Hematopoietic multipotent progenitor cell (in vitro differentiated cells): ENCODE measurements around the gene TEX101. TPM values are rescaled to one million over a fixed set of nuclear protein-coding genes. Genes with fewer than 3 reads are reported as not detected.
A peak's percentile ranks its signal among the peaks of the same experiment; 100 is the strongest.

Experiments
- DNase-seq, 3 donors: peaks; one replicate each; pipeline ENCODE4 v3.0.0-alpha.2; 2011 to 2015; ENCODE audit warnings: low read depth in 2 of 3, low spot score in 2 of 3
- total RNA-seq: library from RNA; depleted of rRNA; stranded (reverse); fragments of >200 nt; gene quantifications from one replicate; pipeline ENCODE4 v1.2.3, GENCODE V29; 2012

TEX101 gene
- total RNA-seq, 1 donor: not detected

DNA sequence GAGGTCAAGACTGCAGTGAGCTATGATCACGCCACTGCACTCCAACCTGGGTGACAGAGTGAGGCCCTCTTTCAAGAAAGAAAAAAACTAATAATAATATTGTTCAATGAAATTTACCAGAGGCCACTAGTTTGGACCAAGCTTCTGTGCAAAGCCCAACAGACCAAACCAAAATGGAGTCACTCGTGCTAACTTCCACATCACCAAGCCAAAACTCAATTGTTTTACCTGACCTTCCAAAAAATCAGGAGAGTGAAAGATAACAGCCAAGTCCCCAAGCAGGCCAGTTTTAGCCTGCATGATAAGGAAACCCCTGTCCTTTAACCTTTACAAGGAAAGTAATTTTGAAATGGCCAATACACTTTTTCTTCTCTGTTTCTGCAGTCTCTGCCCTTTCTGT lies 30.7 kb downstream of the TEX101 start:
- DNase-seq: no peak

DNA sequence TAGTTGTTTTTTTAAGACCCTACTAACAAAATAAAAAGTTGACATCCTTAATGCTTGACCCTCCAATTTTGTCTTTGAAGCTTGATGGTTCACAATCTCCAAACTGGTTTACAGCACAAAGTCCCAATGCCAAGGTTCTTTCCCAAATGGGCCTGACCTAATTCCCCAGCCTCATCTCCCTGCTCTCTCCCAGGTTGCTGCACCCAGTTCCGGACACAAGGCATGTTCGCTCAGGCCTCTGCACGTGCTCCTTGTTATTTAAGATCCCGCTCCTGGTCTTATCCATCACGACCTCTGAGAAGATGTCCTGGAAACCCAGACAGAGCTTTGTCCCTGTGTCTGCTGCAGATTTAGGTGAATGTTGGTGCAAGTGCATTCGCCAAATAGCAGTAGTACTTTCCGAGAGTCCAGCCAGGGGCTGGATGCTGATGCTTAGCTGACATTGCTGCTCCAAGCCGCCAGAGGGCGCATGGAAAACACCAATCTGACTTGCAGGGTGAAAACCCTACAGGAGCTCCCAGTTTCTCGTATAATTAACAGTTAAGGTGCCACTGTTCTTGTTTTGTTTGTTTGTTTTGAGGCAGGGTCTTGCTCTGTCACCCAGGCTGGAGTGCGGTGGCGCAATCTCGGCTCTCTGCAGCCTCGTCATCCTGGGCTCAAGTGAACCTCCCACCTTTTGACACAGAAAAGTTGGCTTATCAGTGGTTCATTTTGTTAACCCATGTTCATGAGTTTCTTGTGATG lies 32.2 kb downstream of the TEX101 start:
- DNase-seq: peak; percentile 71 to 85 (median 73)

DNA sequence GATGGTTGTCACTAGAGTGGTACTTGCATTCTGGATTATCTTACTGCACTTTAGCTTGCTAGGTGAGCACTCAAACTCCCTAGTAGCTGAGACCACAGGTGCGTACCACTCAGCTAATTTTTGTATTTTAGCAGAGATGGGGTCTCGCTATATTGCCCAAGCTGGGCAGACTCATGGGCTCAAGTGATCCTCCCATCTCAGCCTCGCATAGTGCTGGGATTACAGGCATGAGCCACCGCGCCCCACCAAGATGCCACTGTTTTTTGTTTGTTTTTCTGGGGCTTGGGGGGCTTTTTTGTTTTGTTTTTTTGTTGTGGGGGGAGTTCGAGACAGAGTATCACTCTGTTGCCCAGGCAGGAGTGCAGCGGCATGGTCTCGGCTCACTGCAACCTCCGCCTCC lies 33.0 kb downstream of the TEX101 start:
- no peak for DNase-seq

DNA sequence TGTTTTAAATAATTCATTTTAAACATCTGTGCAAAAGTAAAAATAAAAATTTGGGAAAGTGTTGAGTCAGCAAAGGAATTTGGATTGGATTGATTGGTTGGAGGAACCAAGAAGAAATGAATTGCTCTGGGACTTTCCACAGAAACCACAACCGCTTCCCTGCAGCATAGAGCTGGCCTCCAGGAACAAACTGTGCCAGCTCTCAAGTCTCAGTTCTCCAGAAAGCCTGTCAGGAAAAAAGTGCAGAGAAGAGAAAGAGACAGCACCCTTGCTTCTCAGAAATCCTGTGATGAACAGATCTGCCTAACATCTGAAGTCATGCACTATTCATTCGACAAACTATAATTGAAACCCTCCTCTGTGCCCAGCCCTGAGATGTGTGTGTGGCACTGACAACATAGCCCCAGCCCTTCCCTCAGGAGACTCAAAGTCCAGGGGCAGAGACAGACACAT lies 35.9 kb downstream of the TEX101 start:
- no peak for DNase-seq

DNA sequence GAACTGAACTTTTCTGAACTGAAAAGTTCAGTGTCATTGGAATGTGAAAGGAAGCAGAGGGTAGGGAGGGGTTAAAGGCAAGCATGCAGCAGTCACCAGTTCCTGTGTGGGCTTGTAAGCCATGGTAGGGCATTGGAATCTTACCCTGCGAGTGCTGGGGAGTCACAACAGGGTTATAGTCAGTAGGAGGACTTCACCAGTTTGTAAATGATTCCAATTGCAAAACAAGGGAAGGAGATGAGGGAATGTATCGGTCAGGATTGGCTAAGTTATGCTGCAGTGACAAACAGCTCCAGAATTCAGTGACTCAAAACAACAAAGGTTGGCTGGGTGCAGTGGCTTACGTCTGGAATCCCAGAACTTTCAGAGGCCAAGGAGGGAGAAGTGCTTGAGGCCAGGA lies 37.9 kb downstream of the TEX101 start:
- DNase-seq: no peak

DNA sequence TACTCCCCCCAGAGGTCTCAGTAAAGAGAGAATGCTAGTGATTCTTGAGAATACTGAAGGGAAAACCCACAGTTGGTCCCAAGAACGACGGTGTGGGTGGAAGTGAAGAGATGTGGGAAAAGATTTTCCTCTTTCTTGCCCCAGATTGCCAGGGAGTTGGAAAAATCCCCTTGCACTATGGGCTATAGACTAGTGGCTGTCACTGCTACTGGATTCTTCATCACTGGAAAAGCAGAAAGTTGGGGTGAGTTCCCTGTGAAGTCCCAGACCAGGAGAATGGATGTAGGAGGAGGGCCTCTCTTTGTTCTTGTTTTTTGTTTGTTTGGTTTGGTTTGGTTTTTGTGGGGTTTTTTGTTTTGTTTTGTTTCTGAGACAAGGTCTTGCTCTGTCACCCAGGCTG lies 39.3 kb downstream of the TEX101 start:
- no peak for DNase-seq

DNA sequence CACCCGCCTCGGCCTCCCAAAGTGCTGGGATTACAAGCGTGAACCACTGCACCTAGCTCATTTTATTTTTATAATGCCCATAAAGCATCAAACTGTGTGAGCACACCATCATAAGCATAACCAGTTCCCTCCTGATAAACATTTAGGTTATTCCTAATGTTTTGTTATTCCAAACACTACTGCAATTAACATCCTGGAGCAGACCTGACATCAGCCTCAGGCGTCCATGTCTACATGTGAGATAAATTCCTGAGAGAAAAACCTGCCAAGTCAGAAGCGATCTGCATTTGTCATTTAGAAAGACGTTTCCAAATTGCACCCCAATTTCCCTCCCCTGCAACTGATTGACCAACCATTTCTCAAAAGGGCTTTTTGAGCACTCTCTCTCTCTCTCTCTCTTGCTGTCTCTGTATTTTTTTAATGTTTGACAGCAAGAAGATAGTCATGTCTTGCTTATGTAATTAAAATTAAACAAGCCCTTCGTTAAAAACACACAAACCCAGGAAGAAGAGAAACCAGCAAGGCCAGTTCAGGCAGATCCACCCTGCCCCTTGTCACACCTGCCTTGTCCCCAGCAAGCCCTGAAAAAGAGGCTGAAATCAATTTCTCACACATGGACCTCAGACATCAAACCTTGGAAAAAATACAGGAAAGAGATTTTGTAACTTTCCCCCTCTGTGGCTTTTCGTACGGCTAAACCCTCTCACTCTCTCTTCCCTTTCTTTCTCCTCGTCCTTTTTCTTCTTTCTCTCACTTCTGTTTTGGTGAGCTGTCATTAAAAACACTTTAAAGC lies 40.8 kb downstream of the TEX101 start:
- DNase-seq: no peak

DNA sequence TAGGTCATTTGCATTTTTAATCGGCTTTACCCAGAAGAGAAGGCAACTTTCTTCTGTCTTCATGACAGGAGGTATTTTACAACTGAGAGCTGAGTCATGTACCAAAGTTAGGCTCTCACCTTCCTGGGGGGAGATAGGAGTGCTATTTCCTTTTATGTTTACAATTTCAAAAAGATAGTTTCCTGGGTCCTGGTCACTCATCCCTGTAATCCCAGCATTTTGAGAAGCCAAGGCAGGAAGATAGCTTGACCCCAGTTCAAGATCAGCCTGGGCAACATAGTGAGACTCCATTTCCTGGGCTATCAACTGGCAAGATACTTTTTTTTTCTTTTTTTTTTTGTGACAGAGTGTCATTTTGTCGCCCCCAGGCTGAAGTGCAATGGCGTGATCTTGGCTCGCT lies 43.1 kb downstream of the TEX101 start:
- DNase-seq: no peak

DNA sequence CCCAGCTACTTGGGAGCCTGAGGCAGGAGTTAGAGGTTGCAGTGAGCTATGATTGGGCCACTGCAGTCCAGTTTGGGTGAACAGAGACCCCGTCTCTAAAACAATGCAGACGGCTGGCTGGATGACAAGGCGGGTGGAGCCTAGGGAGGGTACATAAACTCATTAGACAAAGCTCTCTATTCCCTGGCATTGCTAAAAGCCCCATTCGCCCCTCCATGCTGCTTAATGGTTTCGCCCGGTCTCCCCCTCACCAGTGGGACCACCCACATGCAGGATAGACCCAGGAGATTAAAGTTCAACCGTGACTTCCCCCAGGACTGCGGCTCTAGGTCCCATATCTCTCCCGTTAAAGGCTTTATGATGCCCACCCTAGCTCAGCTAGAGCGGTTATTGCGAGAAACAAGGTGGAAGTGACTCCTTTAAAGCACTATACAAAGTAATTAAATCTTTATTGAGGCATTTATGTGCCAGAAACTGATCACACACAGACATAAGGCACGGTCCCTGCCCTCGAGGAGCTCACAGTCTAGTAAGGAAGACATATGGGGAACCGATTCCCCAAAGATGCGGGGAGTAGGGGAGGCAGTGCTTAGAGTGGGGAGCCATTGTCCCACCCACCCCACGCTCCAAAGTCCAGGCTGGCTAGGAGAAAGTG lies 45.8 kb downstream of the TEX101 start:
- DNase-seq: no peak

DNA sequence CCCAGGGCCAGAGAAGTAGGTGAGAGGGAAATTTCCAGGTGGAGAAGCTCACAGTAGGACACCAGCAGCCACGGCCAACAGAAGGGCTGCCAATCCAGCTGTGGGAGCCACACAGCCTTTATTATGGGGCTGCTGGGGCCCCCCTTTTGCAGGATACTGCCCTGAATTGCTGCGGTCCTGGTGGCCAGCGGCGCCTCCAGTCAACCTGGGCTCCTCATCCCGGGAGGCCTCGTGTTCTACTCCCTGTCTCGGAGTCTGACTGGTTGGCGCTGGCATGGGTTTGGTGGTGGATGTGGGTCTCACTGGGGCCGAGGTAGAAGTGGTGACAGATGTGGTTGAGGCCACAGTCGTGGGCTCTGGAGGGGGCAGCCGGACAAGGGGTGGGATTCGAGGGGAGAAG lies 46.6 kb downstream of the TEX101 start:
- DNase-seq: no peak

DNA sequence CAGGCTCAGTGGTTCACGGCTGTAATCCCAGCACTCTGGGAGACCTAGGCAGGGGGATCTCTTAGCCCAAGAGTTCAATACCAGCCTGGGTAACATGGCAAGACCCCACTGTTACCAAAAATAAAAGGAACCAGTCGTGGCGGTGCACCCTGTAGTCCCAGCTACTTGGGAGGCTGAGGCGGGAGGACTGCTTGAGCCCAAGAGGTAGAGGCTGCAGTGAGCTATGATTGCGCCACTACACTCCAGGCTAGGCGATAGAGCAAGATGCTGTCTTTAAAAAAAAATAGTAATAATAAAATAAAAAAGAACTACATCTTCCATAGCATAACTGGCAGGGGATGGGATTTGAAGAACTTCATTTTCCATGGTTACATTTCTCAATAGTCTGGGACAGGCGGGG lies 47.7 kb downstream of the TEX101 start:
- DNase-seq: no peak

DNA sequence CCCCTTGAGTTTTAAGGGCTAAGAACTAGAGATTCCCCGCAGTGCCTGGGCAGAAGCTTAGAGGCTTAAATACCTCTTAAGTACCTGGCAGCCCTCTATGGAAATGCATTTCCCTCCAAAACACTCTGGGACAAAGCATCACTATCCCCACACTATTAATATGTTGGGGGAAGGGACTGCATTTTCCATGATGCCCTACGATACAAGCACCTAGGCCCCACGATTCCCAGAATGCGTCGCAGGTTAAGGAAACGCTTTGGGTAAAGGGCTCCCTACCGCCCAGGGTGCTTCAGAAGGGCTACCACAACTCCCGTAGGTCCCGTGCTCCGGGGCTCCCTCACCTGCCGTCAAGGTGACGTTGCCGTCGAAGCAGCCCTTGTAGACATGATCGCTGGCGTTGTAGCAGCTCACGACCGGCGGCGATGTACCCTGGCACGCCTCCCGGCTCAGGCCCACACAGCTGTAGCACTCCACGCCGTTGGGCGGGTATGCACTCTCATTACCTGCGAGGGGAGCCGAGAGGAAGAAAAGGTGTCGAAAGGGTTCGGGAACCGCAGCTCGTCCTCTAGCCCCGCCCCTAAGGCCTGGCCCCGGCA lies 48.2 kb downstream of the TEX101 start:
- DNase-seq: no peak

DNA sequence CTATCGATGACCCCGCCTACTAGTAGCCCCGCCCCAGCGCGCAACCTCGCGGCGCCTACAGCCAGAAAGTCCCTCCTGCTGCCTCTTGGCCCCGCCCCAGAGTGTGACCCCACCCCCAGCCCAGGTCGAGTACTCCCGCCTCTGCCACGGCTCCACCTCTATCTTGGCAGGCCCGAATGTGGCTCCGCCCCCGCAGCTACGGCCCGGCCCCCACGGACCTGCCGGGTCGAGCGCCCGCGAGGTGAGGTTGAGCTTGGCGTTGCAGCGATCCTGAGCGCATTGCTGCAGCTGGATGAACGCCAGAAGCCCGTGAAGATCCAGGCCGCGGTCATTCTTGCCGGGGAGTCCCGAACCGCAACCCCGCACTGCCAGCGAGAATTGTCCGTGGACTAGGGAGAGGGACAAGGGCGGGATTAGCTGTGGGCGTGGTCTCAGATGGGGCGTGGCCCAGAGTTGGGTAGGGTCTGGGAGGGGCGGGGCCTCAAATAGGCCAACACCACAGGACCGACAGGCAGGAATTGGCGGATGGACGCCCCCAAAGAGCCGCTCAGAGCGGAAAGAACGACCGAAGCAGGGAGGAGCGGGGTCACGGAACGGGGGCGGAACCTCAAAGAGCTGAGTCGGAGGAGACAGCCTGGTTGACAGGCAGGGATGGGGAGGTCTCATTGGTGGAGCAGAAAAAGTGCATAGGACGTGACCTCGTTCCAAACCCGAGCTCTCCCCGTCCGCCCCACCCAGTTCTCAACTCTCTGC lies 48.9 kb downstream of the TEX101 start:
- peak; percentile 97 to 98 (median 97) for DNase-seq

DNA sequence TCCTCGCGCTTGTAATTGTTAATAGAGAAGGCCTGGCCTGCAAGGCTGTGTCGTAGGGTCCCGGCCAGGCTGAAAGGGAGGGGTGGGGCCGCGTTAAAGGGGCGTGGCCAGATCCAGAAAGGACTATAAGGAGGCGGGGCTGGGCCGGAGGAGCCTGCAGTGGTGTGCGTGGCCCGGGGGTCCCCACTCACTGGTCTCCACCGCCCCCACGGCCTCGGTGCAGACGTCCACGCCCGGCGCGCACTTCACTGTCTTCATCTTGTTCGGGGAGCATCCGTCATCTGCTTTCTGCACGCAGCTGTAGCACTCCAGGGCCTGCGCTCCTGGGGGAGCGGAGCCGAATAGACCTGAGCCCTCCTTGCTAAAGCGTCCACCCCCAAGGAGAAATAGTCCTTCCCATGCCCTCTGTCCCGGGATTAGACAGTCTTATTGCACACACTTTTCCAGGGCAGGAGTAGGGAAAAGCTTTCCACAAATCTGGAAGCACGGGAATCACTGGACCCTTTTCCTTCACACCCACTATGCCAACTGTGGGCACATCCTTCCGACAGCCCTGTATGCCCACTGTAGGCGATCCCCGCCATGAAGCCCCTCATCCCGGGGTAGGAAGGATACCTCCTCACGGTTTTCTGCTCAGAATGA lies 49.6 kb downstream of the TEX101 start:
- no peak for DNase-seq

DNA sequence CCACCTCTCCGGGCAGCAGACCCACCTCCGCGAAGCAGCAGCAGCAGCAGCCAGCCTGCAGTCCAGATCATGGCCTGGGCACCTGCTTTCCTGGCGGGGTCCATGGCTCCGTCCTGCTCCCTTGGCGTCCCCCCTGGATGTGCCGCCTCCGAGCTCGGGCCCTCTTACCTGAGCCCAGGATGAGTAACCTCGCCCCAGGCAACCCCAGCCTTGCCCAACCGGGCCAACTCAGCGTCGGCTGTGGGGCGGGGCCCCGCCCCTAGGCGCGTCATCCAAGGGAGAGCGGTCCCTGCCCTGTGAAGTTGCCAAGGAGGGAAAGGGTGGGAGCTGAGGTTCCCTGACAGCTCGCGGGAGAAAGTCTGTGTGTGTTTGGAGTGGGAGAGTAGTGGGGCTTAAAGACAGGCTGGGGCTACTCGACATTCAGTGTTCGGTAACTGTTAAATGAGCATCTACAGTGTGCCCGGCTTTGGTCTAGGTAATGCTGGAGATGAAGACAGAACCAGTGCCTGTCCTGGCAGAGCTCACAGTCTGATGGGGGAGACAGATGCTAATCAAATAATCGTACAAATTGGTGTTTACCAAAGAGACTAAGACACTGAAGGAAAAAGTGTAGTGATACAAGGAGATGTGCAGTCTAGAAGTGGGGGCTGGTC lies 50.9 kb downstream of the TEX101 start, which contains the start of gene LYPD3:
TSS of gene LYPD3 (minus strand) at position 141 of the 653 bp plus-strand sequence. CDS start at position 104, 37 bp downstream.
- no peak for DNase-seq

DNA sequence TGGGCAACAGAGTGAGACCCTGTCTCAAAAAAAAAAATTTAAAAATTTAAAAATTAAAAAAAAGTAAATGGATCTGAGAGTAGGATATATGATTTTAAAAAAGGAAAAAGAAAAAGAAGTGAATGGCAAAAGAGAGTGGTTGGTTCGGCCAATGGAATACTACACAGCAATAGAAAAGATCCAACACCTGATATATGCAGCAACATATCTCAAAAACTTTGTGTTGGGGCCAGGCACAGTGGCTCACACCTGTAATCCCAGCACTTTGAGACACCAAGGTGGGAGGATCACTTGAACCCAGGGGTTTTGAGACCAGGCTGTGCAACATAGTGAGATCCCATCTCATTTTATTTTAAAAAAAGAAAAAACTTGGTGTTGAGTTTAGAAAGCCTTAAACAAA lies 52.1 kb downstream of the TEX101 start:
- no peak for DNase-seq

DNA sequence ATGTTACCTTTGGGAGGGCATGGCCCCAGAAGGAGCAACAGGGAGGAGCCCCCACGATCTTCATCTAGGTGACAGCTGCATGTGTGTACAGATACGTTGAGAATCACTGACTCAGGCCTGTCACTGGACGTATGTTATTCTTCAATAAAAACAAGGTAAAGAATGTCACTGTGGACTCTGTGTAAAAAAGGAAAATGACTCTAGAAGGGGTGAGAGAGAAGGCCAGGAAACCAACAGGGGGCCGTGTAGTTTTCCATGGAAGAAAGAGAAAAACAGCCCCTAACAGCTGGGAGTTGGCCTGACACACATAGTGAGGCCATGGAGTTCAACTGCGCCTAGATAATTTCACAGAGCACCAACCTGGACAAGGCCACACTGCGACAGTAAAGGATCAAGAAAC lies 52.6 kb downstream of the TEX101 start:
- DNase-seq: no peak

DNA sequence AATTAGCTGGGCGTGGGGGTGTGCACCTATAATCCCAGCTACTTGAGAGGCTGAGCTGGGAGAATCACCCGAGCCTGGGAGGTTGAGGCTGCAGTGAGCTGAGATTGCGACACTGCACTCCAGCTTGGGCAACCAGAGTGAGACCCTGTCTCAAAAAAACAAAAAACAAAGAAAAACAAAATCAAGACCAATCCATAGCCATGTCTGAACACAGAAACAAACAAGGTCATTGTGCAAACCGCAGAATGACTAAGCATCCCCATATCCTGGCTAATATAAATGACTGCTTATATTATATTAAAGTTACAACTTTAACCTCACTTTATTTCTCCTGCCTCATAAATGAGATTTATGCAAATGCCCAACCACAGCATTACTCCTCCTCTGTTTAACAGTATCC lies 53.0 kb downstream of the TEX101 start:
- DNase-seq: peak in 2 of 3 donors; percentile 60 to 61
